Mucosa of gallbladder (tissue), 1 donor: Measurements from ENCODE around the gene ATP8B4. TPM values are rescaled to one million over a fixed set of nuclear protein-coding genes. Genes with fewer than 3 reads are reported as not detected.

Experiments used
- DNase-seq: peaks from one replicate; pipeline ENCODE4 v3.0.0-alpha.2; 2020; ENCODE audit warnings: low spot score
- total RNA-seq: library from RNA; stranded (reverse); gene quantifications from one replicate; pipeline ENCODE4 v1.2.1, GENCODE V29; 2021
- donor health status: DM: no; HTN: no; CAD: no.

The ATP8B4 gene
- total RNA-seq, 1 donor from 2014 or later, result 15.8 TPM

- no peak for DNase-seq
Measured at GRCh38 chr15:50064673-50065072, 54.4 kb downstream of the ATP8B4 start.

- no peak for DNase-seq
Measured at GRCh38 chr15:50063226-50063625, 55.8 kb downstream of the ATP8B4 start.

DNA sequence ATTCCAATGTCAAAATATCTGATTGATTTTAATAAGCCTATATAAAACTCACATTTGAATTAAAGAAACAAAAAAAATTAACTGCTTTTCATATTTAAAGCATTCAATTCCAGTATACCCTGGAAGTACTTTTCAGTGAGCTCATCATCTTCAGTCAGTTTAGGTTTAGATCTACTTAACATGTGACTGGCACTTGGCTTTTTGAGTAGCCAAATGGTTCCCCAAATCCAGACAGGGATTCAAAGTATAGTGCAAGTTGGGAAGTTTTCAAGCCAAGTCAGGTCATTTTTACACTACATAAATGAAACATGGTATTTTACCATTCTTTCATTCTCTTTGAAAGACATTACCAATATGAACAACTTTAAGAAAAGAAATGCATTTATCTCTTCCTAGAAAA, 57.5 kb downstream of the ATP8B4 start:
- no peak for DNase-seq

GRCh38 chr15:50059883-50060282, 59.1 kb downstream of the ATP8B4 start:
- DNase-seq, result no peak

DNA sequence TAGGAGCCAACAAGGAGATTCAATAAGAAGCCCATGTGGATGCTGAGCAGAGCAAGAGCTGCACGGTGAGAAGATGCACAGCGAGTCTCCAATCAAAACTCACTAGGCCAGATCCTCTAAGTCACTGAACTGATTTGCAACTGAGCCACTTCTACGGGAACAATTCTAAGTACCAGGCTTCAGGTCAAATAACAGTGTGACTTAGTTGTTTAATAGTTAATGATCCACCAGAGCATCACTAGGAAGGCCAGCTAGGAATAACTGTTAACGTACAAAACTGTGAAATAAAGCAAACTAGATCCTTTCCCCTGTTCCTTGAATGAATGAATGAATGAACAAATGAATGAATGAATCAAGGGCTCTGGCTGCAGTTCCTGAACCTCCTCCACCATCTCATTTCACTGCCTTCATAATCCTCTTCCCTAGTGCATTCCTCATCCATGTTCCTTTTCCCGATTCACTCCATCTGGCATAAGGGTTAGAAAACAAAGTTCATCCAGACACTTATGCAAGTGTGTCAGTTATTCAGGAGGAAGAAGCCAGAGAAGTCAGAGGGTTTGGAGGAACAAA, 59.7 kb downstream of the ATP8B4 start:
- no peak for DNase-seq

DNA sequence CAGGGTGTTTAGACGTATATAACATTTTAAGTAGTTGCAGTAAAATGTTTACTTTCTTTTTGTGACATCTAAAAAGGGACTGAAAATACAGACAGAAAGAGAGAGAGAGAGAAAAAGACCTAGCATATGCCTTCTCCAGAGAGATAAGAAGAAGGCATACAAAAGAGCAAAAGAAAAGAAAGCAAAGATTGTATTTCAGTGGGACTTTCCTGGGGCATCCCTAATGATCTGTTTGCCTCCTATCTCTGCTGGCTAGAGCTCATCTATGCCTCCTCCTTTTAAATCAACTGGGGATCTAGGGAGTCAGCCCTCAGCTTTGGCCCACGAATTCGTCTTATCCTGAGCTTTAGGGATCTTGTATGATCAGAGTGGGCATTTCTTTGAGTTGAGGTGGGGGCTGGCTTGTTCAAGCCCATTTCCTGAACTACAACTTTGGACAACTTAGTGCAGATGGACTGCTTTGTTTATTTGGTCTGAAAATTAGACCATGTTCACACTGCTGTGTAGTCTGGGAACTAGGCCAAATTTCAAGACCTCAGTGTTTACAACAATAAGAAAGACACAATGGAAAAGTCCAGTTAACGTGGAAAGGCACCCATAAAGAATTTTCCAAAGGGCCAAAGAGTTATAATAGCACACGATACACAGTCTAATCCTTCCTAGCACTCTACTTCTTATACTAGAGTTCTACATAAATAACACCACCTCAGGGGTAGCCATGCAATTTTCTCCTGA, 61.0 kb downstream of the ATP8B4 start:
- no peak for DNase-seq

DNA sequence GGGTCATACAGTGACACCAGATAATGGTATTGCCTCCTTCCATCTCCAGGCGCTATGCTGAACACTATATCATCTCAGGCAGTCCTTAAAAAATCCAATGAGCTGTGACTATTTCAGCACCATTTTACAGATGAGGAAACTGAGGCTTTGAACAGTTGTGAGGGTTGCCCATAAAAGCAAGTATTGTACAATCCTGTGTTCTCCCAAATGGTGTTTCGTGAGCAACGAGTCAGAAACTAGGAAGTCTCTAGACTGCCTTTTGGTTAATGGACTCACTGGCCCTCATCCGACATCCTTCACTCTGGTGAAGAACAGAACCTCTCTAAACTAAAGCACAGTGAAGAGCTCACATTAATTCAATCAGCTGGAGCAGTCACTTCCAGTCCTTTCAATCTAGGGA, 61.8 kb downstream of the ATP8B4 start:
- no peak for DNase-seq

DNA sequence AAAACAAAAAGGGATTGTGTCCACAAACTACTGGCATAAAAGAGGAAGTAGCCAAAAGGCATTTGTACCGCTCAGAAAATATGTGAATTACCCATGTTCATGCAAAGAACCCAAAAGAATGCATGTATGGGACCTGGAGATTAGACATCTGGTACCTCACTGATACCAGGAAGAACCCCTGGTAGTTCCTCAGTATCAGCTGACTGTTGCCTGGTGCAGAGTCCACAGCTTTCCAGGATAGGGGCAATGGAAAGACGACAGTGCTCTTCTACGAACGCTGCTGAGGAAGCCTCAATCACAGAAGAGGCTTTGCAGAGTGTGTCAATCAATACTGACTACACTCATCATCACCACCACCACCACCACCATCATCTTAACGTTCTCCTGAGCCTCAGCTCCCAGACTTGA, 63.3 kb downstream of the ATP8B4 start:
- no peak for DNase-seq

DNA sequence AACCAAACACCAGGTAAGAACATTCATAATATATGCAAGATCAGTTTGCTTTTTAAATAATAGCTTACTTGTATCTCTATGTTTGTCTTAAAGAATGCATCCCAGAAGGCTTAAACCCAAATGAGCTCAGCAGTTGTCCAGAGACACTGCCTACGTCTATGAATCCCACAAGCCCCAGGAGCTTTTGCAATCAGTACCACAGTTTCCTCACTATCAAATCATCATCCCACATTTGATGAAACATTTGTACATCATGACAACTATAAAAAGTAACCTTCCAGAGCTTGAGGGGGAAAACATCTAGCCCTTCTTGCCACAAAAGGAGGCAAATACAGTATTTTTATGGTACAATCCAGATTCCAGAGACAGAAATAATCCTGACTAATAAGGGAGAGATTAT, 63.7 kb downstream of the ATP8B4 start:
- no peak for DNase-seq

GRCh38 chr15:50053055-50053856, 65.8 kb downstream of the ATP8B4 start:
- no peak for DNase-seq

GRCh38 chr15:50051811-50052419, 67.1 kb downstream of the ATP8B4 start:
- DNase-seq, result peak; percentile 62

DNA sequence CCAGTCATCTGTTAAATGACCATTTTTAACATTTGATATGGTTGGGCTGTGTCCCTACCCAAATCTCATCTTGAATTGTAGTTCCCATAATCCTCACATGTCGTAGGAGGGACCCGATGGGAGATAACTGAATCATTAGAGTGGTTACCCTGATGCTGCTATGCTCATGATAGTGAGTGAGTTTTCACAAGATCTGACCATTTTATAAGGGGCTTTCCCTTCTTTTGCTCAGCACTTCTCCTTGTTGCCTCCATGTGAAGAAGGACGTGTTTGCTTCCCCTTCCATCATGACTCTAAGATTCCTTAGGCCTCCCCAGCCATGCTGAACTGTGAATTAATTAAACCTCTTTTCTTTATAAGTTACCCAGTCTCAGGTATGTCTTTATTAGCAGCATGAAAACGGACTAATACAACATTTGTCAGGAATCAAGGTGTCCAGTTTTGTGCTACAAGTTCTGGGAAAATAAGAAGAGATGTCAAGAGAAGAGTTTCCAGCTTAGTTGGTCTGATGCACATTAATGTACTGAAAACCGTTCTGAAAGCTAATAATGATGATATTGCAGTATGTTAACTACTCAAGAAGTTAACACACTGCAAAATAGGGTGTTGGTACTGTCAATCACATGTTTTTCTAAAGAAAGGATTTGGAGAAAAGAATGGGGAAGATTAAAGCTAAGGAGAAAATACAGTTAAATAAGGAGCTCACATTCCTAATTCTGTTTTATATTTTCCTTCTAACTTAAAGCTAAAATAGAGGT, 67.9 kb downstream of the ATP8B4 start:
- DNase-seq, result no peak

DNA sequence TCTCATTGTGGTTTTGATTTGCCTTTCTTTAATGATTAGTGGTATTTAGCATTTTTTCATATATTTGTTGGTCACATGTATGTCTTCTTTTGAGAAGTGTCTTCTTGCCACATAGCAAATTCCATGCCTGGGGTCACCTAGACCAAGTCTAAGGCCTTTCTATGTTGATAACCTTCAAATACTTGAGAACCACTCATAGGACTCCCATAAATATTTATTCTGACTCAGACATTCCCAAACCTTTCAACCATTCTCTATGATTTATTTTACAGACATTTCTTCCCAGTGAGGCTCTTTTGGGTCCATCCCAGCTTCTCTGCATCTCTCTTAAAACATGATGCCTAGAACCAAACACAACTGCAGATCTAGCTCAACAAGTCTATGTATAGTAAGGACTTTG, 69.2 kb downstream of the ATP8B4 start:
- DNase-seq, result no peak

DNA sequence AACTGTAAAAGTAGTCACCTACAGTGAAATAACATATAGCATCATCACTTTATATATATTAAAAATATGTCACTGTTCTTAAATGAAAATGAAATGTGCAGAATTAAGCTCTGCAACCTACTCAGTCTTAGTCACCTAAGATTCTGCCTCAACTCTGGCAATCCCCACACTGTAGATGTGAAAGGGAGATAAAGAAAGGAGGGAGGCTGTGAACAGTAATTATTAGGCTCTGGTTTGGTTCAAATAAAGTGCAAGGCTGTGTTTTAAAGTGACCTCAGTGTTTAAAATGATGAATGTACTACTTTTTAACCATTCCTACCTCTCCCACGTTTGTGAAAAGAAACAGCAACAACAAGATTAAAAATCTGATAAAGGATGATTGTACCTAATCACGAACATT, 72.2 kb downstream of the ATP8B4 start:
- no peak for DNase-seq

DNA sequence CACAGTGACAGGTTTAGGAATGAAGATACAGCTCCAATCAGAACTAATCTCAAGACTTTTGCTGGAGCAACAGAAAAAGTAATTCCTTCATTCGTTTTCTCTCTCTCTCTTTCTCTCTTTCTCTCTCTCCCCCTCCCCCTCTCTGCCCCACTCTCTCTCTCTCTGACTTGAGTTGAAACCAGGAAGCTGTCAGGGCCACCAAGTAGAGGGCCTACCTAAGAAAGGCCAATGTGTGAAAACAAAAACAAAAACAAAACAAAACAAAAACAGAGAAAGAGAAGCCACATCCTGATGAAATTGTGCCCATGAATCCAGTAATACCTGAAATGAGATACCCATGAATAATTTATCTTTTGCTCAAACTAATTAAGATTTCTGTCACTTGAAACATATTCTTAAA, 72.9 kb downstream of the ATP8B4 start:
- no peak for DNase-seq

- DNase-seq, result no peak
Measured at GRCh38 chr15:50044904-50045303, 74.1 kb downstream of the ATP8B4 start.

GRCh38 chr15:50044406-50044805, 74.6 kb downstream of the ATP8B4 start:
- no peak for DNase-seq

DNA sequence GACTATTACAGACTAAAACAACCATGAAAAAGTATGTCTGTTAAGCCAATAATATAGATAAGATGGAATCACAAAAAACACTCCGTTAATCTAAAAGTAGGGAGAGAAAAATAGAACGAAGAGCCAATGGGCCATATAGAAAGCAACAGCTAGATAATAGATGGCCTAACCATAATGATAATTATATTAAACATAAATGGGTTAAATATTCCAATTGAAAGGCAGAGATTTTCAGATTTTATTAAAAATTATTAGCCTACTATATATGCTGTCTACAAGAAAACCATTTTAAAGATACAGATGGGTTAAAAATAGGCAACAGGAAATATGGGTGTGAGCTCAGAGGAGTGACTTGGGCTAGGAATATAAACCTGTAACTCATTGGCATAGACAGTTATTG, 76.3 kb downstream of the ATP8B4 start:
- no peak for DNase-seq

GRCh38 chr15:50030456-50030855, 88.6 kb downstream of the ATP8B4 start:
- DNase-seq, result no peak

GRCh38 chr15:50028326-50028725, 90.7 kb downstream of the ATP8B4 start:
- DNase-seq, result no peak

GRCh38 chr15:50024281-50024680, 94.8 kb downstream of the ATP8B4 start:
- DNase-seq, result no peak

- DNase-seq, result no peak
Measured at GRCh38 chr15:50018491-50018890, 100.5 kb downstream of the ATP8B4 start.
